ENCODE results near the gene PNMA3. TPM values are rescaled to one million over a fixed set of nuclear protein-coding genes. Genes with fewer than 3 reads are reported as not detected.

Gene PNMA3
- total RNA-seq, 2 donors from 2014 or later = 5.4 to 7.4 TPM

- Histone ChIP-seq H3K9me3 (ENCODE audit: control insufficient read depth, low read length) (no peaks in the 10 kb centered on the region), H3K4me1 (ENCODE audit: control insufficient read depth, insufficient read depth, low read length) (no peaks in the 10 kb centered on the region), H3K36me3 (ENCODE audit: control insufficient read depth, insufficient read depth, low read length) (no peaks in the 10 kb centered on the region), H3K4me3 (ENCODE audit: low read length) (no peak overlapping the region), H3K27me3 (ENCODE audit: control insufficient read depth, insufficient read depth, low read length, poor library complexity, severe bottlenecking) (no peaks in the 10 kb centered on the region), H3K27ac (ENCODE audit: low read depth, low read length) (no peak overlapping the region), H3K9ac (ENCODE audit: extremely low read depth, low read length, poor library complexity, severe bottlenecking) (no peak overlapping the region)
- Mint-ChIP-seq H3K4me3 (no peak overlapping the region), H3K36me3 (ENCODE audit: low read depth) (no peaks in the 10 kb centered on the region), H3K27me3 (ENCODE audit: insufficient read depth) (peaks cover 18% of the 10 kb centered on the region), H3K27ac (no peak overlapping the region), H3K9me3 (peaks cover 54% of the 10 kb centered on the region), H3K4me1 (no peaks in the 10 kb centered on the region)
- no peak for TF ChIP-seq CTCF (conservative IDR thresholded peaks at IDR 0.05)
- DNase-seq = no peak
- WGBS, 2 experiments (ENCODE audit: insufficient coverage in 1 of 2, insufficient read length in 1 of 2) = 76% methylated on average over 2 of the region's 2 CpGs; no CpG with 5 or more reads in 1 of the 2 experiments
These were observed 27.1 kb upstream of the PNMA3 start for GRCh38 chrX:153029162-153029561.

DNA sequence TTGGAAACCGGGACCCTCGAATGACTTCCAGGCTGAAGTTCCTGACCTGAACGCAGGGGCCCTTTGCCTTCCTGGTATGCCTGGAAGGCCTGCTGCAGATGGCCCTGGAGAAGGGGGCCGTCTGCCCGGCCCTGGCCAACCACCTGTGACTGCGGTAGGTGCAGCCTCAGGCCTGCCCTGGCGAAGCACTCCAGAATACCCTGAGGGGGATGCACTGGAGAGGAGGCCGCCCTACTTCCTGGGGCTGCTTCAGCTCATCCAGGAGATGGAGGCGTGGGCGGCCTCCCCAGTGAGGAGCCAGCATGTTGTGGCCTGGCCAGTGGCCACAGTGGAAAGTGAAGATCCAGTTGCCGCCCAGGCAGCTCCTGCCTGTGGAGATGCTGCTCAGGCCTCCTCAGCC lies 26.4 kb upstream of the PNMA3 start:
- DNase-seq = no peak
- no peaks in the 10 kb centered on the region for H3K36me3 ChIP-seq (ENCODE audit: control insufficient read depth, insufficient read depth, low read length)
- Mint-ChIP-seq H3K9me3 (peaks cover 60% of the 10 kb centered on the region), H3K27ac (no peak overlapping the region), H3K4me1 (no peaks in the 10 kb centered on the region), H3K27me3 (ENCODE audit: insufficient read depth) (peaks cover 22% of the 10 kb centered on the region), H3K4me3 (no peak overlapping the region), H3K36me3 (ENCODE audit: low read depth) (no peaks in the 10 kb centered on the region)
- no peaks in the 10 kb centered on the region for H3K27me3 ChIP-seq (ENCODE audit: control insufficient read depth, insufficient read depth, low read length, poor library complexity, severe bottlenecking)
- no peak overlapping the region for H3K9ac ChIP-seq (ENCODE audit: extremely low read depth, low read length, poor library complexity, severe bottlenecking)
- H3K4me3 ChIP-seq (ENCODE audit: low read length) = no peak overlapping the region
- 94% methylated on average over 11 of the region's 11 CpGs; no CpG with 5 or more reads in 1 of the 2 experiments for WGBS, 2 experiments (ENCODE audit: insufficient coverage in 1 of 2, insufficient read length in 1 of 2)
- no peaks in the 10 kb centered on the region for H3K9me3 ChIP-seq (ENCODE audit: control insufficient read depth, low read length)
- no peak overlapping the region for H3K27ac ChIP-seq (ENCODE audit: low read depth, low read length)
- H3K4me1 ChIP-seq (ENCODE audit: control insufficient read depth, insufficient read depth, low read length) = no peaks in the 10 kb centered on the region
- TF ChIP-seq CTCF (conservative IDR thresholded peaks at IDR 0.05) = no peak

DNA sequence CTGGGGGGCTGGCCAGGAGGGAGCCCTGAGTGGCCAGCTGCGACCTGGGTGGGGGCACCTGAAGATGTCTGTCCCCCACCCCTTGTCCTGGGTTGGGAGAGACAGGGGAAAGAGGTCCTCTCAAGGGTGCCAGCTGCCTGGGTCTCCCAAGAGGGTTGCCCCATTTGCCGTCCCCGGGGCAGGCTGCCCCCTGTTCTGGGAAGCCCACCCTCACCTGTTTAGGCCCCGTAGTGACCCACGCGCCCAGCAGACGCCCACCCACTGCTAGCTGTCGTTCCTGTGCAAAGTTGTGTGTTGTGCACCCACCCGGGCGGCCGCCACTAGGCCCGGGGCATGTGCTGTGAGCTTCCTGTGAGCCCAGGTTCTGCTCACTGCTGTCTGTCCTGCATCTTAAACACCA lies 25.5 kb upstream of the PNMA3 start:
- no peaks in the 10 kb centered on the region for H3K36me3 ChIP-seq (ENCODE audit: control insufficient read depth, insufficient read depth, low read length)
- peaks cover 22% of the 10 kb centered on the region for H3K27me3 Mint-ChIP-seq (ENCODE audit: insufficient read depth)
- no peaks in the 10 kb centered on the region for H3K4me1 ChIP-seq (ENCODE audit: control insufficient read depth, insufficient read depth, low read length)
- no peak overlapping the region for H3K4me3 ChIP-seq (ENCODE audit: low read length)
- WGBS, 2 experiments (ENCODE audit: insufficient coverage in 1 of 2, insufficient read length in 1 of 2) = 87 to 100% methylated on average over 1 to 12 of the region's 12 CpGs
- no peak overlapping the region for H3K4me3 Mint-ChIP-seq
- H3K27ac ChIP-seq (ENCODE audit: low read depth, low read length) = no peak overlapping the region
- H3K27ac Mint-ChIP-seq = no peak overlapping the region
- H3K27me3 ChIP-seq (ENCODE audit: control insufficient read depth, insufficient read depth, low read length, poor library complexity, severe bottlenecking) = no peaks in the 10 kb centered on the region
- peaks cover 62% of the 10 kb centered on the region for H3K9me3 Mint-ChIP-seq
- H3K9me3 ChIP-seq (ENCODE audit: control insufficient read depth, low read length) = no peaks in the 10 kb centered on the region
- DNase-seq = no peak
- H3K9ac ChIP-seq (ENCODE audit: extremely low read depth, low read length, poor library complexity, severe bottlenecking) = no peak overlapping the region
- H3K4me1 Mint-ChIP-seq = no peaks in the 10 kb centered on the region
- no peak for TF ChIP-seq CTCF (conservative IDR thresholded peaks at IDR 0.05)
- no peaks in the 10 kb centered on the region for H3K36me3 Mint-ChIP-seq (ENCODE audit: low read depth)

Data from endodermal cell (in vitro differentiated cells).